Fibroblast of gingiva (primary cell): ENCODE data around the gene HS6ST1.

ENCODE experiments used
- DNase-seq: peaks from one replicate; pipeline ENCODE4 v3.0.0-alpha.2; 2011; ENCODE audit warnings: low read depth

Gene HS6ST1

GRCh38 chr2:128348701-128349100, 30.0 kb upstream of the HS6ST1 start:
- no peak for DNase-seq

GRCh38 chr2:128347701-128348539, 29.3 kb upstream of the HS6ST1 start:
- peak; percentile 90 for DNase-seq

GRCh38 chr2:128347171-128347558, 28.5 kb upstream of the HS6ST1 start:
- no peak for DNase-seq

- no peak for DNase-seq
Measured at GRCh38 chr2:128346291-128347170, 27.9 kb upstream of the HS6ST1 start.

- DNase-seq, result no peak
Measured at GRCh38 chr2:128345436-128346165, 26.9 kb upstream of the HS6ST1 start.

- no peak for DNase-seq
Measured at GRCh38 chr2:128344101-128344500, 25.4 kb upstream of the HS6ST1 start.

GRCh38 chr2:128343459-128343858, 24.8 kb upstream of the HS6ST1 start:
- no peak for DNase-seq

- no peak for DNase-seq
Measured at GRCh38 chr2:128342550-128342949, 23.9 kb upstream of the HS6ST1 start.

- no peak for DNase-seq
Measured at GRCh38 chr2:128341621-128342020, 23.0 kb upstream of the HS6ST1 start.

GRCh38 chr2:128332091-128332634, 13.5 kb upstream of the HS6ST1 start:
- no peak for DNase-seq

- DNase-seq, result no peak
Measured at GRCh38 chr2:128330583-128330982, 11.9 kb upstream of the HS6ST1 start.

GRCh38 chr2:128329607-128330006, 10.9 kb upstream of the HS6ST1 start:
- peak; percentile 80 for DNase-seq

- no peak for DNase-seq
Measured at GRCh38 chr2:128327180-128327964, 8.7 kb upstream of the HS6ST1 start.

GRCh38 chr2:128326346-128326745, 7.7 kb upstream of the HS6ST1 start:
- no peak for DNase-seq

- DNase-seq, result no peak
Measured at GRCh38 chr2:128325611-128326181, 7.0 kb upstream of the HS6ST1 start.

GRCh38 chr2:128324897-128325410, 6.3 kb upstream of the HS6ST1 start:
- DNase-seq, result no peak

GRCh38 chr2:128324008-128324896, 5.6 kb upstream of the HS6ST1 start:
- no peak for DNase-seq

- DNase-seq, result no peak
Measured at GRCh38 chr2:128323555-128323931, 4.9 kb upstream of the HS6ST1 start.

- no peak for DNase-seq
Measured at GRCh38 chr2:128322715-128323554, 4.3 kb upstream of the HS6ST1 start.
